Measurements from ENCODE around the gene PLEKHA8. TPM values are rescaled to one million over a fixed set of nuclear protein-coding genes. Genes with fewer than 3 reads are reported as not detected.

The PLEKHA8 gene
- total and polyA plus RNA-seq, 2 of the 8 experiments (the other 6 are each of a cell fraction or from before 2014, with no cell fraction given) = 10.7 to 44.0 TPM

- Histone ChIP-seq H2BK15ac (ENCODE audit: low read length) (no peak overlapping the region), H4K5ac (ENCODE audit: insufficient read length, low read depth, low read length) (no peak overlapping the region), H3K79me1 (ENCODE audit: low read depth, low read length) (no peaks in the 10 kb centered on the region), H3K56ac (replicated peaks; ENCODE audit: insufficient read length, low read depth, low read length) (no peak overlapping the region), H3K27me3 (replicated peaks in 1 of 4; ENCODE audit: control insufficient read depth in 3 of 4, extremely low read depth in 1 of 4, insufficient read depth in 3 of 4, low read length in 3 of 4) (no peaks in the 10 kb centered on the region), H2AK5ac (ENCODE audit: low read depth, low read length) (no peak overlapping the region), H2BK12ac (ENCODE audit: low read depth, low read length) (no peak overlapping the region), H4K8ac (ENCODE audit: extremely low read depth, insufficient read depth, low read length) (no peak overlapping the region), H4K91ac (replicated peaks; ENCODE audit: insufficient read length, low read length) (no peak overlapping the region), H3K27ac (ENCODE audit: low read depth, low read length) (no peak overlapping the region), H3K9ac (replicated peaks in 1 of 4; ENCODE audit: extremely low read depth in 1 of 4, low read depth in 3 of 4, low read length in 3 of 4) (no peak overlapping the region), H3K4ac (replicated peaks; ENCODE audit: insufficient read length, low read depth, low read length) (no peak overlapping the region), H4K20me1 (replicated peaks in 1 of 2; ENCODE audit: control insufficient read depth in 1 of 2, insufficient read depth in 2 of 2, low read length in 2 of 2) (peaks cover 0 to 2% of the 10 kb centered on the region in 2 experiments), H2BK20ac (ENCODE audit: low read length) (no peak overlapping the region), H2BK5ac (ENCODE audit: low read depth, low read length) (no peak overlapping the region), H3K23me2 (ENCODE audit: low read depth, low read length) (peaks cover 5% of the 10 kb centered on the region), H3K14ac (ENCODE audit: insufficient read length) (no peak overlapping the region), H3K36me3 (ENCODE audit: control insufficient read depth in 2 of 4, insufficient read depth in 4 of 4, low read length in 3 of 4) (peaks cover 0 to 15% (median 6%) of the 10 kb centered on the region in 4 experiments; a peak in 3 of 8 replicates), H3K18ac (ENCODE audit: extremely low read depth, low read length) (no peak overlapping the region), H3K4me2 (ENCODE audit: insufficient read depth in 1 of 2, low read depth in 2 of 2, low read length in 2 of 2) (no peak overlapping the region), H2AFZ (ENCODE audit: low read length) (no peak overlapping the region), H3K79me2 (ENCODE audit: control insufficient read depth in 1 of 2, insufficient read depth in 2 of 2, low read length in 2 of 2) (peaks cover 0 to 27% of the 10 kb centered on the region in 2 experiments; a peak in 2 of 4 replicates), H2BK120ac (replicated peaks; ENCODE audit: low read depth, low read length) (no peak overlapping the region), H3K4me3 (ENCODE audit: extremely low read depth in 1 of 4, insufficient read depth in 2 of 4, low read depth in 3 of 4, low read length in 4 of 4) (no peak overlapping the region), H3K9me3 (ENCODE audit: insufficient read depth in 2 of 2, low read depth in 1 of 2, low read length in 1 of 2) (no peaks in the 10 kb centered on the region), H3K4me1 (replicated peaks in 1 of 4; ENCODE audit: control insufficient read depth in 3 of 4, insufficient read depth in 4 of 4, low read length in 3 of 4) (0 out of 7 replicates have a peak, but pooled peaks cover 0 to 4% (median 1%) of the 10 kb centered on the region in 4 experiments), H3K23ac (ENCODE audit: insufficient read length) (no peak overlapping the region)
- 96% methylated on average over 1 of the region's 1 CpG; no CpG with 5 or more reads in 1 of the 2 experiments for WGBS, 2 experiments (ENCODE audit: extremely low coverage in 1 of 2, insufficient coverage in 1 of 2, insufficient read length in 1 of 2, insufficient replicate concordance in 2 of 2, low coverage in 1 of 2, low lambda C conversion rate in 2 of 2, missing lambda C conversion rate in 1 of 2)
- no peak for DNase-seq (ENCODE audit: low read depth in 1 of 2, low spot score in 2 of 2)
- ChIA-PET POLR2A (ENCODE audit: partially characterized antibody) (no interaction called here), CTCF (ENCODE audit: partially characterized antibody) (no interaction called here)
- no peak for FAIRE-seq
- TF ChIP-seq NANOG (IDR thresholded peaks at IDR 0.05; ENCODE audit: insufficient read depth, low read depth, low read length, poor library complexity, severe bottlenecking) (no peak), HDAC6 (IDR thresholded peaks at IDR 0.05; ENCODE audit: low read depth, low read length) (no peak), SP1 (IDR thresholded peaks at IDR 0.05; ENCODE audit: low read depth, low read length) (no peak), JUN (IDR thresholded peaks at IDR 0.05; ENCODE audit: low read depth, low read length) (no peak), CHD1 (IDR thresholded peaks at IDR 0.05; ENCODE audit: low read depth, low read length) (no peak), BACH1 (IDR thresholded peaks at IDR 0.05; ENCODE audit: low read length) (no peak), FOSL1 (IDR thresholded peaks at IDR 0.05; ENCODE audit: insufficient read depth, low read depth, low read length) (no peak), CTCF (IDR thresholded peaks at IDR 0.05; ENCODE audit: control extremely low read depth in 1 of 3, insufficient read depth in 1 of 3, low read depth in 1 of 3, low read length in 3 of 3) (no peak), CHD2 (IDR thresholded peaks at IDR 0.05; ENCODE audit: low read length) (no peak), MAX (IDR thresholded peaks at IDR 0.05) (no peak), KDM5A (IDR thresholded peaks at IDR 0.05; ENCODE audit: low read length) (no peak), SUZ12 (IDR thresholded peaks at IDR 0.05; ENCODE audit: low read length) (no peak)
Measured at GRCh38 chr7:30020535-30020934, 7.7 kb upstream of the PLEKHA8 start.
